GM21576 (cell line): ENCODE data around the gene GPRASP3.
"Not testable (repeated sequence)": the region's sequence is repeated elsewhere in the genome, so short reads cannot be mapped to it uniquely, and the experiment has no call there.

Experiments
- ATAC-seq: cut with Tn5 transposase; IDR thresholded peaks from one replicate; pipeline ENCODE4 v1.9.1; 2021; ENCODE audit warnings: mild to moderate bottlenecking, moderate library complexity; ENCODE audit not compliant: unreplicated experiment

GPRASP3 gene

GRCh38 chrX:102720237-102721168 is at the start of gene GPRASP3:
TSS of gene GPRASP3 (plus strand) at chrX:102720743. CDS start at chrX:102748996, 28,253 bp downstream.
- ATAC-seq, result peak; percentile 90

GRCh38 chrX:102672856-102673255 is 47.7 kb upstream of the GPRASP3 start:
- ATAC-seq, result no peak

- not testable (repeated sequence) for ATAC-seq
These were observed 43.1 kb upstream of the GPRASP3 start for GRCh38 chrX:102677479-102677878.

GRCh38 chrX:102684772-102685520 is 35.6 kb upstream of the GPRASP3 start:
- ATAC-seq, result no peak

GRCh38 chrX:102694749-102695148 is 25.8 kb upstream of the GPRASP3 start:
- no peak for ATAC-seq

- ATAC-seq, result no peak
These were observed 24.2 kb upstream of the GPRASP3 start for GRCh38 chrX:102696306-102696705.

- ATAC-seq, result no peak
These were observed 23.0 kb upstream of the GPRASP3 start for GRCh38 chrX:102697494-102697893.

- ATAC-seq, result no peak
These were observed 11.6 kb upstream of the GPRASP3 start for GRCh38 chrX:102708900-102709299.

GRCh38 chrX:102711872-102712215 is 8.7 kb upstream of the GPRASP3 start:
- no peak for ATAC-seq

GRCh38 chrX:102712216-102712966 is 8.2 kb upstream of the GPRASP3 start, which contains the start of gene GPRASP2:
TSS of gene GPRASP2 (plus strand) at chrX:102712448. CDS start at chrX:102714870, 2,422 bp downstream.
- ATAC-seq, result no peak

- ATAC-seq, result no peak
These were observed 7.4 kb upstream of the GPRASP3 start for GRCh38 chrX:102712981-102713625.

GRCh38 chrX:102714994-102715393 is 5.5 kb upstream of the GPRASP3 start:
- ATAC-seq, result no peak

GRCh38 chrX:102715967-102716366 is 4.6 kb upstream of the GPRASP3 start:
- no peak for ATAC-seq

- not testable (repeated sequence) for ATAC-seq
These were observed 595 bp downstream of the GPRASP3 start for GRCh38 chrX:102721169-102721506.

- ATAC-seq, result no peak
These were observed 2.9 kb downstream of the GPRASP3 start for GRCh38 chrX:102723456-102723855.

GRCh38 chrX:102727761-102728160 is 7.2 kb downstream of the GPRASP3 start:
- no peak for ATAC-seq

GRCh38 chrX:102728646-102729045 is 8.1 kb downstream of the GPRASP3 start:
- no peak for ATAC-seq

GRCh38 chrX:102739657-102740056 is 19.1 kb downstream of the GPRASP3 start:
- ATAC-seq, result no peak

- ATAC-seq, result no peak
These were observed 23.8 kb downstream of the GPRASP3 start for GRCh38 chrX:102744307-102744706.

GRCh38 chrX:102745513-102745856 is 24.9 kb downstream of the GPRASP3 start:
- ATAC-seq, result no peak
